GM23248 (cell line): ENCODE measurements around the gene TMEM248.

Experiments used
- EZH2 ChIP-seq: fragments of 200-600 bp; sonication (generic); IDR thresholded peaks from 2 replicates; pipeline ENCODE4 v1.6.1; 2018; ENCODE audit warnings: antibody characterized with exemption, mild to moderate bottlenecking; ENCODE audit not compliant: insufficient read depth, poor library complexity, severe bottlenecking
- EZH2phosphoT487 ChIP-seq: fragments of 200-600 bp; sonication (generic); IDR thresholded peaks from 2 replicates; pipeline ENCODE4 v1.6.1; 2018; ENCODE audit warnings: antibody characterized with exemption, moderate library complexity, mild to moderate bottlenecking, low read depth; ENCODE audit not compliant: insufficient read depth

DNA sequence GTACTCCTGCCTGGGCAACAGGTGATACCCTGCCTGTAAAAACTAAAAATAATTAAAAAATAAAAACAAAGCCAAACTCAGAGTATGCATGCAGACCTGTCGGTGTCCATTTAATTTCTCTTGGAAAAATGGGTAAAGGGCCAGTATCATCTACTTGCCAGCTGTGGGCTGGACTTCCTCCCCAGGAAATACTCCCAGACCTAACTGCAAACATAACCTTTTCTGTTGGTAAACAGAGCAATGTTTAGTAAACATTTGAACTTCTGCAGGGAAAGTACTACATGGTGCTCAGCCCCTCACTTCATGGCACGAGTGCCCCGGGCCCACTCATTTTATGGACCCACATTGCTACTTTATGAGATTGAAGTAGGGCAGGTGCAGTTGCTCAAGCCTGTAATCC lies 10.2 kb upstream of the TMEM248 start:
- no peak for TF ChIP-seq EZH2phosphoT487
- no peak for TF ChIP-seq EZH2
